ENCODE results near the gene NPRL2. TPM values are rescaled to one million over a fixed set of nuclear protein-coding genes. Genes with fewer than 3 reads are reported as not detected.
A peak's percentile ranks its signal among the peaks of the same experiment; 100 is the strongest.

Gene NPRL2
- total and polyA plus RNA-seq, 2 of the 13 experiments (the other 11 are each of a cell fraction or from before 2014, with no cell fraction given): 30.6 to 51.4 TPM

- TF ChIP-seq KIAA2018 (CRISPR knock-in tag; IDR thresholded peaks at IDR 0.05; ENCODE audit: borderline replicate concordance): no peak
- no peak for TF ChIP-seq NFAT5 (CRISPR knock-in tag; IDR thresholded peaks at IDR 0.05)
- TF ChIP-seq ESRRA (CRISPR knock-in tag; IDR thresholded peaks at IDR 0.05; ENCODE audit: low read depth): peak; percentile 22; the same call in 1 of the 2 replicates
- no peak for TF ChIP-seq RNF2 (conservative IDR thresholded peaks at IDR 0.05; ENCODE audit: low read depth)
- TF ChIP-seq ZNF362 (CRISPR knock-in tag; IDR thresholded peaks at IDR 0.05; ENCODE audit: borderline replicate concordance): no peak
- no peak for TF ChIP-seq JUN (CRISPR knock-in tag; IDR thresholded peaks at IDR 0.05)
- TF ChIP-seq NR2C2 (CRISPR knock-in tag; IDR thresholded peaks at IDR 0.05; ENCODE audit: borderline replicate concordance): no peak
- TF ChIP-seq FOXP4 (CRISPR knock-in tag; IDR thresholded peaks at IDR 0.05): no peak
- TF ChIP-seq NFKB2 (CRISPR knock-in tag; IDR thresholded peaks at IDR 0.05; ENCODE audit: borderline replicate concordance): 0 out of 2 replicates have a peak, but pooled peaks have one; percentile 3
- TF ChIP-seq RBFOX2 (IDR thresholded peaks at IDR 0.05; ENCODE audit: low read depth, low read length): peak; percentile 83
- TF ChIP-seq ZNF570 (CRISPR knock-in tag; IDR thresholded peaks at IDR 0.05; ENCODE audit: borderline replicate concordance): no peak
- TF ChIP-seq TBX3 (IDR thresholded peaks at IDR 0.05; ENCODE audit: borderline replicate concordance): no peak
- TF ChIP-seq ATF1 (CRISPR knock-in tag; IDR thresholded peaks at IDR 0.05): no peak
Measured at GRCh38 chr3:50322115-50322385, 28.5 kb downstream of the NPRL2 start (continued).

All from HepG2 (cell line).